ENCODE measurements around the gene ZNF429. TPM values are rescaled to one million over a fixed set of nuclear protein-coding genes. Genes with fewer than 3 reads are reported as not detected.

The ZNF429 gene
- total RNA-seq: 5.1 and 8.0 TPM in 2 replicates

GRCh38 chr19:21505459-21506451 lies at the start of gene ZNF429:
Gene ZNF429, plus strand, starts transcription at chr19:21505602. Its CDS starts 170 bp downstream, at chr19:21505772.

Other genes with a start within 250 kb of the ZNF429 start
- gene ZNF708, start 176.2 kb upstream of the ZNF429 start, total RNA-seq: 3.8 and 8.9 TPM in 2 replicates
- gene ZNF738, start 146.6 kb upstream of the ZNF429 start, total RNA-seq: 2.4 and 3.8 TPM in 2 replicates
- 12.6 and 34.8 TPM in 2 replicates for gene ZNF493, start 108.5 kb upstream of the ZNF429 start, total RNA-seq

Data from nasal cavity respiratory epithelium epithelial cell of viscerocranial mucosa (primary cell).